Liver (tissue), 9 donors: ENCODE results near the gene ACAD9. TPM values are rescaled to one million over a fixed set of nuclear protein-coding genes. Genes with fewer than 3 reads are reported as not detected.
A peak's percentile ranks its signal among the peaks of the same experiment; 100 is the strongest.

Experiments used
- DNase-seq: peaks from one replicate; pipeline ENCODE4 v3.0.0-alpha.2; 2017; ENCODE audit warnings: low spot score
- H3K27ac ChIP-seq, 2 donors: one replicate each; pipeline ENCODE4 v1.7.0; 2013; ENCODE audit warnings: inconsistent platforms in 2 of 2, low read length in 2 of 2, control low read depth in 1 of 2, low read depth in 1 of 2, mild to moderate bottlenecking in 1 of 2
- H3K27me3 ChIP-seq, 4 donors: one replicate each; pipeline versions ENCODE4 v1.6.1 to v1.7.0; 2013; ENCODE audit warnings: low read length in 3 of 4, inconsistent platforms in 1 of 4, mild to moderate bottlenecking in 1 of 4, moderate library complexity in 1 of 4; ENCODE audit not compliant: control insufficient read depth in 4 of 4, insufficient read depth in 4 of 4
- H3K36me3 ChIP-seq, 4 donors: one replicate each; pipeline versions ENCODE4 v1.6.1 to v1.7.0; 2013; ENCODE audit warnings: low read length in 3 of 4, mild to moderate bottlenecking in 3 of 4, low read depth in 1 of 4, moderate library complexity in 1 of 4; ENCODE audit not compliant: control insufficient read depth in 4 of 4, insufficient read depth in 3 of 4
- H3K4me1 ChIP-seq, 4 donors: one replicate each; pipeline versions ENCODE4 v1.6.1 to v1.7.0; 2013; ENCODE audit warnings: low read length in 3 of 4, mild to moderate bottlenecking in 3 of 4, moderate library complexity in 1 of 4; ENCODE audit not compliant: control insufficient read depth in 4 of 4, insufficient read depth in 4 of 4
- H3K4me3 ChIP-seq, 3 donors: one replicate each; pipeline versions ENCODE4 v1.6.1 to v1.7.0; 2013; ENCODE audit warnings: low read length in 3 of 3, control low read depth in 1 of 3, low read depth in 1 of 3, mild to moderate bottlenecking in 1 of 3
- H3K9ac ChIP-seq, 2 donors: one replicate each; pipeline ENCODE4 v1.7.0; 2013; ENCODE audit warnings: low read length in 2 of 2, mild to moderate bottlenecking in 2 of 2, moderate library complexity in 2 of 2, control low read depth in 1 of 2, low read depth in 1 of 2
- H3K9me3 ChIP-seq, 4 donors: one replicate each; pipeline versions ENCODE4 v1.6.1 to v1.7.0; 2013; ENCODE audit warnings: low read length in 3 of 4; ENCODE audit not compliant: control insufficient read depth in 4 of 4
- EGR1 ChIP-seq, 2 donors: IDR thresholded peaks; 2 replicates each; pipeline ENCODE4 v1.6.1; 2016 to 2018; ENCODE audit warnings: antibody characterized with exemption in 2 of 2, low read depth in 2 of 2
- FOXA2 ChIP-seq: IDR thresholded peaks from 2 replicates; pipeline ENCODE4 v1.6.1; 2016; ENCODE audit warnings: antibody characterized with exemption
- GABPA ChIP-seq, 2 donors: IDR thresholded peaks in 1 of 2; conservative IDR thresholded peaks in 1 of 2; 2 replicates each; pipeline ENCODE4 v1.6.1; 2016; ENCODE audit warnings: antibody characterized with exemption in 2 of 2, mild to moderate bottlenecking in 1 of 2, moderate library complexity in 1 of 2
- HNF4A ChIP-seq, 2 donors: conservative IDR thresholded peaks; 2 replicates each; pipeline ENCODE4 v1.6.1; 2016; ENCODE audit warnings: antibody characterized with exemption in 2 of 2, mild to moderate bottlenecking in 2 of 2
- HNF4G ChIP-seq: IDR thresholded peaks from 2 replicates; pipeline ENCODE4 v1.6.1; 2016; ENCODE audit warnings: antibody characterized with exemption
- JUND ChIP-seq, 2 donors: IDR thresholded peaks; 2 replicates each; pipeline ENCODE4 v1.6.1; 2016; ENCODE audit warnings: antibody characterized with exemption in 2 of 2
- NR2F2 ChIP-seq: IDR thresholded peaks from 2 replicates; pipeline ENCODE4 v1.6.1; 2016; ENCODE audit warnings: antibody characterized with exemption
- RAD21 ChIP-seq, 2 donors: IDR thresholded peaks; 2 replicates each; pipeline ENCODE4 v1.6.1; 2016; ENCODE audit warnings: antibody characterized with exemption in 2 of 2, mild to moderate bottlenecking in 2 of 2
- RXRA ChIP-seq, 2 donors: IDR thresholded peaks; 2 replicates each; pipeline ENCODE4 v1.6.1; 2017 to 2018; ENCODE audit warnings: antibody characterized with exemption in 2 of 2, mild to moderate bottlenecking in 1 of 2
- SP1 ChIP-seq: IDR thresholded peaks from 2 replicates; pipeline ENCODE4 v1.6.1; 2018; ENCODE audit warnings: antibody characterized with exemption, mild to moderate bottlenecking
- TAF1 ChIP-seq: conservative IDR thresholded peaks from 2 replicates; pipeline ENCODE4 v1.6.1; 2016; ENCODE audit warnings: antibody characterized with exemption, mild to moderate bottlenecking
- YY1 ChIP-seq: IDR thresholded peaks from 2 replicates; pipeline ENCODE4 v1.6.1; 2016; ENCODE audit warnings: antibody characterized with exemption, mild to moderate bottlenecking
- WGBS: extraction: QIAGEN DNeasy Blood & Tissue Kit; methylation state at CpG from one replicate; pipeline ENCODE4 v1.1.7; 2013; 5-methylcytosine and 5-hydroxymethylcytosine counted together
- polyA plus RNA-seq, 2 donors: library from polyadenylated mRNA; stranded (reverse) in 1 of 2; unstranded in 1 of 2; fragments of 200-250 nt in 1 of 2; fragments of >200 nt in 1 of 2; fragmentation: Nextera tagmentation in 1 of 2; extraction: Ambion mirVana in 1 of 2; gene quantifications; one replicate each; pipeline versions ENCODE4 v1.2.1 to v1.2.3, GENCODE V29; 2013 to 2015
- total RNA-seq, 2 donors: library from RNA; depleted of rRNA; stranded (reverse); fragments of >200 nt; gene quantifications; one replicate each; pipeline ENCODE4 v1.2.3, GENCODE V29; 2014
- TF ChIP-seq, protein P1 (sequence below): IDR thresholded peaks from 2 replicates; pipeline ENCODE4 v1.6.1; 2016; ENCODE audit warnings: antibody characterized with exemption
- TF ChIP-seq, protein P2 (sequence below): fragments of 150-350 bp; IDR thresholded peaks from 2 replicates; pipeline ENCODE4 v1.5.1; 2017; ENCODE audit warnings: improper control_type of control experiment, low read depth, low read length; ENCODE audit not compliant: missing input control
- TF ChIP-seq, protein P3 (sequence below): IDR thresholded peaks from 2 replicates; pipeline ENCODE4 v1.6.1; 2016; ENCODE audit warnings: antibody characterized with exemption
- TF ChIP-seq, protein P4 (sequence below): IDR thresholded peaks from 2 replicates; pipeline ENCODE4 v1.6.1; 2016; ENCODE audit warnings: antibody characterized with exemption, mild to moderate bottlenecking
- TF ChIP-seq, protein P5 (sequence below): IDR thresholded peaks from 2 replicates; pipeline ENCODE4 v1.6.1; 2016; ENCODE audit warnings: antibody characterized with exemption
- donor health status: healthy.
- donor health status: healthy.
- donor health status: healthy.
- donor health status: healthy.
- donor health status: healthy.

ACAD9 gene
- total and polyA plus RNA-seq, 4 donors, result 18.3 to 35.8 (median 27.2) TPM

DNA sequence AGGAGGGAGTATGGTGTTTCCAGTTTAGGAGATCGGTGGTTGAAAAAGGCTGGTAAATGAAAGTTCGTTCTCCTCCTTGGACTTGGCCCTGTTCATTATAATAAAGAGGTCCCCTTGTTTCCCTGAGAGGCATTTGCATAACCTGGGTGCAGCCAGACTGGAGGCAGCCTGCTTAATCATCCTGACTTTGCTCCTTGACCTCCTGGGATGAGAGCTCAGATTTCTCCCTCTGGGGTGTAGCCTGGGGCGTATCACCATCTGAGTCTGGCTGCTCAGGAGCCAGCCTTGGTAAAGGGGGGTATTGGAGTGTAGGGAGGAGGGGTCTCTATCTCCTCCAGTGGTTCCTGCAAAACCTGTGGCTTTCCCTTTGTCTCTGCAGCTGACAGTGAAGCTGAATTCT is 21.3 kb upstream of the ACAD9 start (continued):
- TF ChIP-seq TAF1, result no peak
- TF ChIP-seq, protein P1, sequence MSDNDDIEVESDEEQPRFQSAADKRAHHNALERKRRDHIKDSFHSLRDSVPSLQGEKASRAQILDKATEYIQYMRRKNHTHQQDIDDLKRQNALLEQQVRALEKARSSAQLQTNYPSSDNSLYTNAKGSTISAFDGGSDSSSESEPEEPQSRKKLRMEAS, result no peak

DNA sequence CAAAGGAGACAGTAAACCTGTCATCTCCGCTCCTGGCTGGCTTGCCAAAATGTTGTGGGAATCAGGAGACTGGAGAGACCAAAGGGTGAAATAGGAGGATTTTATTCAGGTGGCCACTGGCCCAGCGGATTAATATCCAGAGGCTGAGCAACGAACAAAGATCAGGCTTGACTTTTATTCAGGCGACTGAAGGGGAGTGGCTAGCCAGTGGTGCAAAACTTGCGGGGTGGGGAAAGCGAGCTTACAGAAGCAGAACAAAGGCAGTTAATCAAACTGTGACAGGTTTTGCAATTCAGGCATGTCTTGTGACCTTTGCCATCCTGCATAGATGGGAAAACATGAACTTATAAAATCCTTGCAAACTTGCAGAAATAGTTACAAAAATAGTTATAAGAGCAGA is 19.8 kb upstream of the ACAD9 start:
- peaks cover 0 to 21% (median 8%) of the 10 kb centered on the region in 4 donors for H3K9me3 ChIP-seq
- 90% methylated on average over 6 of the region's 6 CpGs for WGBS

DNA sequence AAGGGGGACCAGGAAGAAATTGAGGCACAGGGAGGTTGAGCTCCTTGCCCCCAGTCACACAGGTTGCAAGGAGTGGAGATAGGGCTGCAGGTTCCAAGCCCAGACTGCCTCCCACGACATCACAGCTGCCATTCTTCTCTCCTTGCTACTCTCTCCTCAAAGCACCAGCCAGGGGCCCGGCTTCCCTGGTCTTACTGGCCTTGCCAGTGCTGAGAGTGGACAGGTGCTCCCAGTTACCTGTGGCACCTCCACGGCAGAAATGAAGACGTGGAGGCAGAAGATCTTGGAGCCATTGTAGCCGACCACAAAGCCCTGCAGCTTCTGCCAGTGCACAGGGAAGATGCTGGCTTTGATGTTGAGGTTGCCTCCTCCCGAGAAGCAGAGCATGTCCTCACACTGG is 17.9 kb upstream of the ACAD9 start:
- Histone ChIP-seq H3K9me3 (peaks cover 0 to 21% (median 8%) of the 10 kb centered on the region in 4 donors), H3K4me1 (no peaks in the 10 kb centered on the region), H3K4me3 (no peak overlapping the region), H3K27me3 (no peaks in the 10 kb centered on the region), H3K36me3 (no peaks in the 10 kb centered on the region), H3K27ac (no peak overlapping the region), H3K9ac (no peak overlapping the region)
- 95% methylated on average over 6 of the region's 6 CpGs for WGBS
- no peak for DNase-seq
- TF ChIP-seq, protein P2, sequence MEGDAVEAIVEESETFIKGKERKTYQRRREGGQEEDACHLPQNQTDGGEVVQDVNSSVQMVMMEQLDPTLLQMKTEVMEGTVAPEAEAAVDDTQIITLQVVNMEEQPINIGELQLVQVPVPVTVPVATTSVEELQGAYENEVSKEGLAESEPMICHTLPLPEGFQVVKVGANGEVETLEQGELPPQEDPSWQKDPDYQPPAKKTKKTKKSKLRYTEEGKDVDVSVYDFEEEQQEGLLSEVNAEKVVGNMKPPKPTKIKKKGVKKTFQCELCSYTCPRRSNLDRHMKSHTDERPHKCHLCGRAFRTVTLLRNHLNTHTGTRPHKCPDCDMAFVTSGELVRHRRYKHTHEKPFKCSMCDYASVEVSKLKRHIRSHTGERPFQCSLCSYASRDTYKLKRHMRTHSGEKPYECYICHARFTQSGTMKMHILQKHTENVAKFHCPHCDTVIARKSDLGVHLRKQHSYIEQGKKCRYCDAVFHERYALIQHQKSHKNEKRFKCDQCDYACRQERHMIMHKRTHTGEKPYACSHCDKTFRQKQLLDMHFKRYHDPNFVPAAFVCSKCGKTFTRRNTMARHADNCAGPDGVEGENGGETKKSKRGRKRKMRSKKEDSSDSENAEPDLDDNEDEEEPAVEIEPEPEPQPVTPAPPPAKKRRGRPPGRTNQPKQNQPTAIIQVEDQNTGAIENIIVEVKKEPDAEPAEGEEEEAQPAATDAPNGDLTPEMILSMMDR, result no peak
- TF ChIP-seq JUND (IDR thresholded peaks at IDR 0.05) (no peak), FOXA2 (no peak), EGR1 (IDR thresholded peaks at IDR 0.05; ENCODE audit: low read depth in 2 of 2) (no peak), NR2F2 (no peak), RXRA (IDR thresholded peaks at IDR 0.05) (no peak), GABPA (IDR thresholded peaks at IDR 0.05 in 1 of 2, conservative IDR thresholded peaks at IDR 0.05 in 1 of 2) (no peak)
- TF ChIP-seq, protein P1, result no peak
- TF ChIP-seq, protein P3, sequence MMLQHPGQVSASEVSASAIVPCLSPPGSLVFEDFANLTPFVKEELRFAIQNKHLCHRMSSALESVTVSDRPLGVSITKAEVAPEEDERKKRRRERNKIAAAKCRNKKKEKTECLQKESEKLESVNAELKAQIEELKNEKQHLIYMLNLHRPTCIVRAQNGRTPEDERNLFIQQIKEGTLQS, result no peak

More for the DNA sequence above, 19.8 kb upstream of the ACAD9 start:
- peak overlapping the region in 1 of 3 donors; percentile 5 for H3K4me3 ChIP-seq
- H3K4me1 ChIP-seq, result no peaks in the 10 kb centered on the region
- no peak for DNase-seq
- H3K27ac ChIP-seq, result no peak overlapping the region
- TF ChIP-seq YY1, result no peak
- no peak for TF ChIP-seq NR2F2
- TF ChIP-seq, protein P4, sequence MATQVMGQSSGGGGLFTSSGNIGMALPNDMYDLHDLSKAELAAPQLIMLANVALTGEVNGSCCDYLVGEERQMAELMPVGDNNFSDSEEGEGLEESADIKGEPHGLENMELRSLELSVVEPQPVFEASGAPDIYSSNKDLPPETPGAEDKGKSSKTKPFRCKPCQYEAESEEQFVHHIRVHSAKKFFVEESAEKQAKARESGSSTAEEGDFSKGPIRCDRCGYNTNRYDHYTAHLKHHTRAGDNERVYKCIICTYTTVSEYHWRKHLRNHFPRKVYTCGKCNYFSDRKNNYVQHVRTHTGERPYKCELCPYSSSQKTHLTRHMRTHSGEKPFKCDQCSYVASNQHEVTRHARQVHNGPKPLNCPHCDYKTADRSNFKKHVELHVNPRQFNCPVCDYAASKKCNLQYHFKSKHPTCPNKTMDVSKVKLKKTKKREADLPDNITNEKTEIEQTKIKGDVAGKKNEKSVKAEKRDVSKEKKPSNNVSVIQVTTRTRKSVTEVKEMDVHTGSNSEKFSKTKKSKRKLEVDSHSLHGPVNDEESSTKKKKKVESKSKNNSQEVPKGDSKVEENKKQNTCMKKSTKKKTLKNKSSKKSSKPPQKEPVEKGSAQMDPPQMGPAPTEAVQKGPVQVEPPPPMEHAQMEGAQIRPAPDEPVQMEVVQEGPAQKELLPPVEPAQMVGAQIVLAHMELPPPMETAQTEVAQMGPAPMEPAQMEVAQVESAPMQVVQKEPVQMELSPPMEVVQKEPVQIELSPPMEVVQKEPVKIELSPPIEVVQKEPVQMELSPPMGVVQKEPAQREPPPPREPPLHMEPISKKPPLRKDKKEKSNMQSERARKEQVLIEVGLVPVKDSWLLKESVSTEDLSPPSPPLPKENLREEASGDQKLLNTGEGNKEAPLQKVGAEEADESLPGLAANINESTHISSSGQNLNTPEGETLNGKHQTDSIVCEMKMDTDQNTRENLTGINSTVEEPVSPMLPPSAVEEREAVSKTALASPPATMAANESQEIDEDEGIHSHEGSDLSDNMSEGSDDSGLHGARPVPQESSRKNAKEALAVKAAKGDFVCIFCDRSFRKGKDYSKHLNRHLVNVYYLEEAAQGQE, result no peak
- TF ChIP-seq RAD21 (IDR thresholded peaks at IDR 0.05), result no peak
- TF ChIP-seq EGR1 (IDR thresholded peaks at IDR 0.05; ENCODE audit: low read depth in 2 of 2), result no peak
- TF ChIP-seq GABPA (IDR thresholded peaks at IDR 0.05 in 1 of 2, conservative IDR thresholded peaks at IDR 0.05 in 1 of 2), result no peak
- TF ChIP-seq SP1, result no peak
- TF ChIP-seq TAF1, result no peak
- TF ChIP-seq, protein P1, result no peak
- TF ChIP-seq HNF4A (conservative IDR thresholded peaks at IDR 0.05), result no peak
- TF ChIP-seq JUND (IDR thresholded peaks at IDR 0.05), result no peak
- TF ChIP-seq RXRA (IDR thresholded peaks at IDR 0.05), result no peak
- TF ChIP-seq, protein P3, result no peak
- TF ChIP-seq, protein P5, sequence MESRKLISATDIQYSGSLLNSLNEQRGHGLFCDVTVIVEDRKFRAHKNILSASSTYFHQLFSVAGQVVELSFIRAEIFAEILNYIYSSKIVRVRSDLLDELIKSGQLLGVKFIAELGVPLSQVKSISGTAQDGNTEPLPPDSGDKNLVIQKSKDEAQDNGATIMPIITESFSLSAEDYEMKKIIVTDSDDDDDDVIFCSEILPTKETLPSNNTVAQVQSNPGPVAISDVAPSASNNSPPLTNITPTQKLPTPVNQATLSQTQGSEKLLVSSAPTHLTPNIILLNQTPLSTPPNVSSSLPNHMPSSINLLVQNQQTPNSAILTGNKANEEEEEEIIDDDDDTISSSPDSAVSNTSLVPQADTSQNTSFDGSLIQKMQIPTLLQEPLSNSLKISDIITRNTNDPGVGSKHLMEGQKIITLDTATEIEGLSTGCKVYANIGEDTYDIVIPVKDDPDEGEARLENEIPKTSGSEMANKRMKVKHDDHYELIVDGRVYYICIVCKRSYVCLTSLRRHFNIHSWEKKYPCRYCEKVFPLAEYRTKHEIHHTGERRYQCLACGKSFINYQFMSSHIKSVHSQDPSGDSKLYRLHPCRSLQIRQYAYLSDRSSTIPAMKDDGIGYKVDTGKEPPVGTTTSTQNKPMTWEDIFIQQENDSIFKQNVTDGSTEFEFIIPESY, result no peak
- no peak for TF ChIP-seq HNF4G
- no peaks in the 10 kb centered on the region for H3K36me3 ChIP-seq
- no peak overlapping the region for H3K9ac ChIP-seq
- H3K27me3 ChIP-seq, result no peaks in the 10 kb centered on the region
